Measurements from ENCODE around the gene GTF2IRD1. TPM values are rescaled to one million over a fixed set of nuclear protein-coding genes. Genes with fewer than 3 reads are reported as not detected.

GTF2IRD1 gene
- total RNA-seq, 1 experiment from 2014 or later, result 34.3 TPM

- no peak overlapping the region for H2AFZ ChIP-seq (ENCODE audit: low read length)
- H2AK5ac ChIP-seq (ENCODE audit: insufficient read length, low read length), result no peak overlapping the region
- H3K23ac ChIP-seq (ENCODE audit: insufficient read length, low read depth, low read length), result no peak overlapping the region
- H2BK15ac ChIP-seq (ENCODE audit: low read depth, low read length), result no peak overlapping the region
- no peak overlapping the region for H4K8ac ChIP-seq (replicated peaks; ENCODE audit: insufficient read length, low read depth, low read length)
- H2BK12ac ChIP-seq (ENCODE audit: insufficient read length, low read depth, low read length), result no peak overlapping the region
- H3K27ac ChIP-seq (ENCODE audit: insufficient read length, low read depth, low read length), result no peak overlapping the region
- H3T11ph ChIP-seq (ENCODE audit: low read length), result no peak overlapping the region
- H3K14ac ChIP-seq (ENCODE audit: insufficient read depth, low read length), result no peak overlapping the region
- peaks cover 19 to 28% of the 10 kb centered on the region in 2 experiments for H3K4me1 Mint-ChIP-seq
- no peaks in the 10 kb centered on the region for H3K9me3 Mint-ChIP-seq
- no peaks in the 10 kb centered on the region for H4K20me1 ChIP-seq (ENCODE audit: control insufficient read depth, insufficient read depth, insufficient read length)
- H3K9me3 ChIP-seq (ENCODE audit: control insufficient read depth, low read depth, low read length), result no peaks in the 10 kb centered on the region
- H3K79me2 ChIP-seq (ENCODE audit: insufficient read depth, low read length), result no peaks in the 10 kb centered on the region
- H2BK20ac ChIP-seq (ENCODE audit: low read depth, low read length, poor library complexity, severe bottlenecking), result no peak overlapping the region
- H3K56ac ChIP-seq (ENCODE audit: insufficient read length, low read depth, low read length), result no peak overlapping the region
- H3K27me3 ChIP-seq (ENCODE audit: insufficient read depth, low read length), result no peaks in the 10 kb centered on the region
- no peak overlapping the region for H2BK5ac ChIP-seq (ENCODE audit: insufficient read length, low read length)
- H4K5ac ChIP-seq (ENCODE audit: insufficient read length, low read depth, low read length), result no peak overlapping the region
- no peak overlapping the region for H3K4ac ChIP-seq (ENCODE audit: low read depth, low read length)
- H3K23me2 ChIP-seq (ENCODE audit: insufficient read length, low read depth, low read length, poor library complexity, severe bottlenecking), result no peaks in the 10 kb centered on the region
- H4K91ac ChIP-seq (ENCODE audit: insufficient read length, low read depth, low read length), result no peak overlapping the region
- H3K79me1 ChIP-seq (ENCODE audit: insufficient read depth, low read depth, low read length, poor library complexity, severe bottlenecking), result no peaks in the 10 kb centered on the region
- H3K9ac ChIP-seq (ENCODE audit: extremely low read depth, insufficient read length, low read length), result no peak overlapping the region
- no peak overlapping the region for H3K27ac Mint-ChIP-seq
- no peak overlapping the region for H3K4me2 ChIP-seq (ENCODE audit: insufficient read depth, insufficient read length, low read length)
- DNase-seq, result no peak
- no peak for TF ChIP-seq CTCF (conservative IDR thresholded peaks at IDR 0.05)
- H2BK120ac ChIP-seq (ENCODE audit: low read depth, low read length, poor library complexity, severe bottlenecking), result no peak overlapping the region
- H3K27me3 Mint-ChIP-seq (ENCODE audit: low read depth), result no peaks in the 10 kb centered on the region; the same call in 1 of the 2 replicates
- H3K18ac ChIP-seq (ENCODE audit: insufficient read length, low read depth, low read length), result no peak overlapping the region
- H3K36me3 Mint-ChIP-seq (ENCODE audit: insufficient read depth in 1 of 3, low read depth in 3 of 3), result no peaks in the 10 kb centered on the region; a peak in 1 of 7 replicates
- WGBS (ENCODE audit: extremely low coverage, insufficient read length, low lambda C conversion rate), result no CpG with 5 or more reads among the region's 13 CpGs
- H3K4me1 ChIP-seq (ENCODE audit: insufficient read depth, low read length), result peaks cover 2% of the 10 kb centered on the region; the same call in 1 of the 2 replicates
- no peak overlapping the region for H3K4me3 Mint-ChIP-seq
Measured at GRCh38 chr7:74615933-74616780, 162.5 kb downstream of the GTF2IRD1 start.

Measured in H9 (cell line).